HG03066 (cell line): ENCODE data around the gene PRRC2B.
"Not testable (repeated sequence)": the region's sequence is repeated elsewhere in the genome, so short reads cannot be mapped to it uniquely, and the experiment has no call there.

ENCODE experiments used
- ATAC-seq: cut with Tn5 transposase; IDR thresholded peaks from one replicate; pipeline ENCODE4 v1.9.1; 2021; ENCODE audit warnings: low read depth; ENCODE audit not compliant: unreplicated experiment

Gene PRRC2B

GRCh38 chr9:131432597-131433301 lies 38.9 kb downstream of the PRRC2B start:
- ATAC-seq: no peak

GRCh38 chr9:131433302-131433854 lies 39.5 kb downstream of the PRRC2B start:
- no peak for ATAC-seq

- no peak for ATAC-seq
Observed at GRCh38 chr9:131434673-131435072, 40.8 kb downstream of the PRRC2B start.

- no peak for ATAC-seq
Observed at GRCh38 chr9:131436376-131436775, 42.5 kb downstream of the PRRC2B start.

GRCh38 chr9:131436865-131437271 lies 43.0 kb downstream of the PRRC2B start:
- ATAC-seq: no peak

- no peak for ATAC-seq
Observed at GRCh38 chr9:131438190-131438589, 44.3 kb downstream of the PRRC2B start.

- no peak for ATAC-seq
Observed at GRCh38 chr9:131439224-131439623, 45.3 kb downstream of the PRRC2B start.

GRCh38 chr9:131441441-131441840 lies 47.6 kb downstream of the PRRC2B start:
- ATAC-seq: no peak

- ATAC-seq: no peak
Observed at GRCh38 chr9:131442351-131442750, 48.5 kb downstream of the PRRC2B start.

GRCh38 chr9:131443648-131444047 lies 49.8 kb downstream of the PRRC2B start:
- ATAC-seq: no peak

GRCh38 chr9:131446276-131446675 lies 52.4 kb downstream of the PRRC2B start:
- ATAC-seq: no peak

- ATAC-seq: no peak
Observed at GRCh38 chr9:131447148-131447547, 53.3 kb downstream of the PRRC2B start.

GRCh38 chr9:131447600-131447999 lies 53.7 kb downstream of the PRRC2B start:
- ATAC-seq: no peak

- no peak for ATAC-seq
Observed at GRCh38 chr9:131448818-131449217, 54.9 kb downstream of the PRRC2B start.

- ATAC-seq: no peak
Observed at GRCh38 chr9:131449276-131449675, 55.4 kb downstream of the PRRC2B start.

- no peak for ATAC-seq
Observed at GRCh38 chr9:131454028-131454427, 60.1 kb downstream of the PRRC2B start.

- ATAC-seq: not testable (repeated sequence)
Observed at GRCh38 chr9:131455655-131456054, 61.8 kb downstream of the PRRC2B start.

- ATAC-seq: no peak
Observed at GRCh38 chr9:131457746-131458145, 63.9 kb downstream of the PRRC2B start.

- no peak for ATAC-seq
Observed at GRCh38 chr9:131459056-131459455, 65.2 kb downstream of the PRRC2B start.

- ATAC-seq: no peak
Observed at GRCh38 chr9:131461166-131461565, 67.3 kb downstream of the PRRC2B start.

- ATAC-seq: no peak
Observed at GRCh38 chr9:131464354-131465000, 70.6 kb downstream of the PRRC2B start.

- no peak for ATAC-seq
Observed at GRCh38 chr9:131465401-131465800, 71.5 kb downstream of the PRRC2B start.
